Measurements from ENCODE around the gene ATP6V1B1.

DNA sequence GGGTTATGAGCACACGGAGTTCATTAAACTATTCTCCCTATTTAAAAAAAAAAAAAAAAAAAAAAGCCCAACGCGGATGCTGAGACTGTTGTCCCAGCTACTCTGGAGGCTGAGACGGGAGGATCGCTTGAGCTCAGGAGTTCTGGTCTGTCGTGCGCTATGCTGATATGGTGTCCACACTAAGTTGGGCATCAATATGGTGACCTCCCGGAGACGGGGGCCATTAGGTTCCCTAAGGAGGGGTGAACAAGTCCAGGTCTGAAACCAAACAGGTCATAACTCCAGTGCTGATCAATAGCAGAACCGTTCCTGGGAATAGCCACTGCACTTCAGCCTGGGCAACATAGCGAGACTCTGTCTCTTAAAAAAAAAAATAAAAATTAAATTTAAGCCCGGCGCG, 29.8 kb downstream of the ATP6V1B1 start:
- TF ChIP-seq, protein P1, sequence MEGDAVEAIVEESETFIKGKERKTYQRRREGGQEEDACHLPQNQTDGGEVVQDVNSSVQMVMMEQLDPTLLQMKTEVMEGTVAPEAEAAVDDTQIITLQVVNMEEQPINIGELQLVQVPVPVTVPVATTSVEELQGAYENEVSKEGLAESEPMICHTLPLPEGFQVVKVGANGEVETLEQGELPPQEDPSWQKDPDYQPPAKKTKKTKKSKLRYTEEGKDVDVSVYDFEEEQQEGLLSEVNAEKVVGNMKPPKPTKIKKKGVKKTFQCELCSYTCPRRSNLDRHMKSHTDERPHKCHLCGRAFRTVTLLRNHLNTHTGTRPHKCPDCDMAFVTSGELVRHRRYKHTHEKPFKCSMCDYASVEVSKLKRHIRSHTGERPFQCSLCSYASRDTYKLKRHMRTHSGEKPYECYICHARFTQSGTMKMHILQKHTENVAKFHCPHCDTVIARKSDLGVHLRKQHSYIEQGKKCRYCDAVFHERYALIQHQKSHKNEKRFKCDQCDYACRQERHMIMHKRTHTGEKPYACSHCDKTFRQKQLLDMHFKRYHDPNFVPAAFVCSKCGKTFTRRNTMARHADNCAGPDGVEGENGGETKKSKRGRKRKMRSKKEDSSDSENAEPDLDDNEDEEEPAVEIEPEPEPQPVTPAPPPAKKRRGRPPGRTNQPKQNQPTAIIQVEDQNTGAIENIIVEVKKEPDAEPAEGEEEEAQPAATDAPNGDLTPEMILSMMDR (IDR thresholded peaks at IDR 0.05): no peak
- no peak for TF ChIP-seq POLR2A (IDR thresholded peaks at IDR 0.05)
